GM19372 (cell line): ENCODE data around the gene MEGF9.
"Not testable (repeated sequence)": the region's sequence is repeated elsewhere in the genome, so short reads cannot be mapped to it uniquely, and the experiment has no call there.

Experiments used
- ATAC-seq: cut with Tn5 transposase; IDR thresholded peaks from one replicate; pipeline ENCODE4 v1.9.1; 2021; ENCODE audit warnings: mild to moderate bottlenecking, low read depth, moderate library complexity; ENCODE audit not compliant: unreplicated experiment

MEGF9 gene

GRCh38 chr9:120714088-120714845 lies at the start of gene MEGF9:
TSS of gene MEGF9 (minus strand) at chr9:120714470. CDS start at chr9:120714358, 112 bp downstream.
- peak; percentile 98 for ATAC-seq

GRCh38 chr9:120761006-120761405 lies 46.7 kb upstream of the MEGF9 start:
- ATAC-seq = no peak

- no peak for ATAC-seq
Observed at GRCh38 chr9:120759755-120760400, 45.6 kb upstream of the MEGF9 start.

GRCh38 chr9:120758544-120758943 lies 44.3 kb upstream of the MEGF9 start:
- no peak for ATAC-seq

GRCh38 chr9:120757026-120757913 lies 43.0 kb upstream of the MEGF9 start:
- ATAC-seq = no peak

- no peak for ATAC-seq
Observed at GRCh38 chr9:120756531-120756930, 42.3 kb upstream of the MEGF9 start.

- ATAC-seq = peak; percentile 67
Observed at GRCh38 chr9:120755810-120756434, 41.7 kb upstream of the MEGF9 start.

GRCh38 chr9:120755044-120755443 lies 40.8 kb upstream of the MEGF9 start:
- ATAC-seq = no peak

GRCh38 chr9:120750421-120750820 lies 36.2 kb upstream of the MEGF9 start:
- ATAC-seq = no peak

- not testable (repeated sequence) for ATAC-seq
Observed at GRCh38 chr9:120746366-120746765, 32.1 kb upstream of the MEGF9 start.

- ATAC-seq = no peak
Observed at GRCh38 chr9:120745278-120745677, 31.0 kb upstream of the MEGF9 start.

- no peak for ATAC-seq
Observed at GRCh38 chr9:120742951-120743416, 28.7 kb upstream of the MEGF9 start.

GRCh38 chr9:120741701-120742100 lies 27.4 kb upstream of the MEGF9 start:
- ATAC-seq = no peak

GRCh38 chr9:120741191-120741590 lies 26.9 kb upstream of the MEGF9 start:
- no peak for ATAC-seq

GRCh38 chr9:120740132-120740531 lies 25.9 kb upstream of the MEGF9 start:
- ATAC-seq = no peak

- ATAC-seq = no peak
Observed at GRCh38 chr9:120737416-120738165, 23.3 kb upstream of the MEGF9 start.

- ATAC-seq = no peak
Observed at GRCh38 chr9:120736881-120737280, 22.6 kb upstream of the MEGF9 start.

GRCh38 chr9:120735415-120736126 lies 21.3 kb upstream of the MEGF9 start:
- no peak for ATAC-seq
